ENCODE data around the gene HECW1.

Gene HECW1

DNA sequence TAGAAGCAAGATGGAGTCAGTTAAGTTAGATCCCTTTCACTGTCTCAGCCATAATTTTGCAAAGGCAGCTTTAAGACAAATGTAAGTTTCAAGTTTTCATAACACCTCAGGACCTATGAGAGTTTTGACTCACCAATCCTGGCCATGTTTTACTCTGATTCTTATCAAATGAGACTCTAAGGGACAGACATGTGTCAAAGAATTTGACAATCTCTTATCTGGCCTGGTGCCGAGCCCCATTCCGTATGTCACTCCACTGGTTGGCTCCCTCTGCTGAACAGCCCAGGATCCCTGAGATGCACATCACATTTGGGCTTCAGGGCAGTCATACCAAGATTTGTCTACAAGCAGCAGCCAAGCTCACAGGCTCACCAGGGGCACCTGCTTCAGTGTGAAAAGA is 282.9 kb downstream of the HECW1 start:
- TF ChIP-seq FOXM1 (IDR thresholded peaks at IDR 0.05; ENCODE audit: borderline replicate concordance, low read depth) = no peak
- no peak for TF ChIP-seq EP300 (IDR thresholded peaks at IDR 0.05; ENCODE audit: borderline replicate concordance)
- TF ChIP-seq CREB1 (IDR thresholded peaks at IDR 0.05; ENCODE audit: low read depth) = no peak
- TF ChIP-seq YY1 (IDR thresholded peaks at IDR 0.05; ENCODE audit: low read depth) = no peak

DNA sequence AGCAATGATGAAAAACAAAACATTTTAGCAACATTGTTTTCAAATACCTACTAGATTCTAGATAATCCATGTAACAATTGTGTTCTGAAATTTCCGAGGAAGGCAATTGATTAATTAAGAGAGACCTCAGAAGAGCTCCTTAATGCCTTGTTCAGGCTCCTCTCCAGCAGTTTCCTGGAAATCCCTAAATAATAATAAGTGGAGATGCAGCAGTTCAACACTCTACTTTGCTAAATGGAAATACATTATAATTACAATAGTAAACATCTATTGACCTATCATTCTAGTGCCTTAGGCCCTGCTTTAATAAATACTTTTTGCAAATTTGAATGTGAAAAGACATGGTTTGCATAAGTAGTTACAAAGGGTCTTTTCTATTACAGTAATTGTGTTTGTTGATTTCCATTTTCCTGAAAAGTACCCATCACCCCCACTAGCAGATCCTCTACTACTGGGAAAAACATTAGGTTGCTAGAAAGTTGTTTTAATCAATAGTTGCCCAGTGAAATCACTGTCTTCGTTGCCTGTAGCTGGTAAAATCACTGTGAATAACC is 283.8 kb downstream of the HECW1 start:
- TF ChIP-seq, protein P1, sequence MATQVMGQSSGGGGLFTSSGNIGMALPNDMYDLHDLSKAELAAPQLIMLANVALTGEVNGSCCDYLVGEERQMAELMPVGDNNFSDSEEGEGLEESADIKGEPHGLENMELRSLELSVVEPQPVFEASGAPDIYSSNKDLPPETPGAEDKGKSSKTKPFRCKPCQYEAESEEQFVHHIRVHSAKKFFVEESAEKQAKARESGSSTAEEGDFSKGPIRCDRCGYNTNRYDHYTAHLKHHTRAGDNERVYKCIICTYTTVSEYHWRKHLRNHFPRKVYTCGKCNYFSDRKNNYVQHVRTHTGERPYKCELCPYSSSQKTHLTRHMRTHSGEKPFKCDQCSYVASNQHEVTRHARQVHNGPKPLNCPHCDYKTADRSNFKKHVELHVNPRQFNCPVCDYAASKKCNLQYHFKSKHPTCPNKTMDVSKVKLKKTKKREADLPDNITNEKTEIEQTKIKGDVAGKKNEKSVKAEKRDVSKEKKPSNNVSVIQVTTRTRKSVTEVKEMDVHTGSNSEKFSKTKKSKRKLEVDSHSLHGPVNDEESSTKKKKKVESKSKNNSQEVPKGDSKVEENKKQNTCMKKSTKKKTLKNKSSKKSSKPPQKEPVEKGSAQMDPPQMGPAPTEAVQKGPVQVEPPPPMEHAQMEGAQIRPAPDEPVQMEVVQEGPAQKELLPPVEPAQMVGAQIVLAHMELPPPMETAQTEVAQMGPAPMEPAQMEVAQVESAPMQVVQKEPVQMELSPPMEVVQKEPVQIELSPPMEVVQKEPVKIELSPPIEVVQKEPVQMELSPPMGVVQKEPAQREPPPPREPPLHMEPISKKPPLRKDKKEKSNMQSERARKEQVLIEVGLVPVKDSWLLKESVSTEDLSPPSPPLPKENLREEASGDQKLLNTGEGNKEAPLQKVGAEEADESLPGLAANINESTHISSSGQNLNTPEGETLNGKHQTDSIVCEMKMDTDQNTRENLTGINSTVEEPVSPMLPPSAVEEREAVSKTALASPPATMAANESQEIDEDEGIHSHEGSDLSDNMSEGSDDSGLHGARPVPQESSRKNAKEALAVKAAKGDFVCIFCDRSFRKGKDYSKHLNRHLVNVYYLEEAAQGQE (IDR thresholded peaks at IDR 0.05; ENCODE audit: low read depth) = no peak
- no peak for TF ChIP-seq CEBPB (IDR thresholded peaks at IDR 0.05)
- TF ChIP-seq TEAD4 (IDR thresholded peaks at IDR 0.05) = no peak
- TF ChIP-seq RAD21 (IDR thresholded peaks at IDR 0.05; ENCODE audit: low read depth) = no peak
- TF ChIP-seq EP300 (IDR thresholded peaks at IDR 0.05; ENCODE audit: borderline replicate concordance) = no peak

DNA sequence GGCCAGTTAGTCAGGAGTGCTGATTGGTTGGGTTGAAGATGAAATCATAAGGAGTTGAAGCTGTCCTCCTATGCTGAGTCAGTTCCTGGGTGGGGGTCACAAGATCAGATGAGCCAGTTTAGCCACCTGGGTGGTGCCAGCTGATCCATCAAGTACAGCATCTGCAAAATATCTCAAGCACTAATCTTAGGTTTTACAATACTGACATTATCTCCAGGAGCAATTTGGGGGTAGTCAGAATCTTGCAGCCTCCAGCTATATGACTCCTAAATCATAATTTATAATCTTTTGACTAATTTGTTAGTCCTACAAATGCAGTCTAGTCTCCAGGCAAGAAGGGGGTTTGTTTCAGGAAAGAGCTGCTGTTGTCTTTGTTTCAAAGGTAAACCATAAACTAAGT is 286.4 kb downstream of the HECW1 start:
- no peak for TF ChIP-seq EP300 (IDR thresholded peaks at IDR 0.05; ENCODE audit: borderline replicate concordance)
- TF ChIP-seq CEBPB (IDR thresholded peaks at IDR 0.05) = no peak
- TF ChIP-seq TEAD4 (IDR thresholded peaks at IDR 0.05) = no peak
- TF ChIP-seq, protein P1 (IDR thresholded peaks at IDR 0.05; ENCODE audit: low read depth) = no peak
- TF ChIP-seq RAD21 (IDR thresholded peaks at IDR 0.05; ENCODE audit: low read depth) = no peak
- no peak for TF ChIP-seq YY1 (IDR thresholded peaks at IDR 0.05; ENCODE audit: low read depth)
- no peak for TF ChIP-seq TAF1 (IDR thresholded peaks at IDR 0.05; ENCODE audit: low read depth)
- no peak for TF ChIP-seq CREB1 (IDR thresholded peaks at IDR 0.05; ENCODE audit: low read depth)

DNA sequence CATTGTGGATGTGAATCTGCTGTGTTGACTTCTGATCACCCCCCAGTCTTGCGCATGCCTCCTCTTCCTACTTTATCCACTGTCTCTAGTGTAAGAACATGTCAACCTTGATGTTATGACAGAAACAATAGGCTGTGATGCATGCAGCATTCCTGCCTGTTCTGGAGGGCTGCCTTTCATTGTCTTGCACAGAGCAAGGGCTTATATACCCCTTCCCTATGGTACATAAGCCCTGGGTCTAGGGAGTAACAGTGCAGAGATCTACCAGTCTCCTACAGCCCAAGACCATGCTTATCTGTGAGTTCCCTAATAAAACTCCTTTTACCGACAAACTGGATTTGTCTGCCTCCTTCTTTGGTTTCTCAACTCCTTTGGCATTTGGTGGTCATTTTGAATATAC is 293.5 kb downstream of the HECW1 start:
- TF ChIP-seq, protein P1 (IDR thresholded peaks at IDR 0.05; ENCODE audit: low read depth) = no peak
- TF ChIP-seq TAF1 (IDR thresholded peaks at IDR 0.05; ENCODE audit: low read depth) (no peak), TEAD4 (IDR thresholded peaks at IDR 0.05) (no peak), RAD21 (IDR thresholded peaks at IDR 0.05; ENCODE audit: low read depth) (no peak), EP300 (IDR thresholded peaks at IDR 0.05; ENCODE audit: borderline replicate concordance) (no peak), ZBTB7A (IDR thresholded peaks at IDR 0.05; ENCODE audit: low read depth) (no peak), TCF12 (IDR thresholded peaks at IDR 0.05; ENCODE audit: low read depth) (no peak)
- TF ChIP-seq, protein P2, sequence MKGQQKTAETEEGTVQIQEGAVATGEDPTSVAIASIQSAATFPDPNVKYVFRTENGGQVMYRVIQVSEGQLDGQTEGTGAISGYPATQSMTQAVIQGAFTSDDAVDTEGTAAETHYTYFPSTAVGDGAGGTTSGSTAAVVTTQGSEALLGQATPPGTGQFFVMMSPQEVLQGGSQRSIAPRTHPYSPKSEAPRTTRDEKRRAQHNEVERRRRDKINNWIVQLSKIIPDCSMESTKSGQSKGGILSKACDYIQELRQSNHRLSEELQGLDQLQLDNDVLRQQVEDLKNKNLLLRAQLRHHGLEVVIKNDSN (IDR thresholded peaks at IDR 0.05) = no peak

DNA sequence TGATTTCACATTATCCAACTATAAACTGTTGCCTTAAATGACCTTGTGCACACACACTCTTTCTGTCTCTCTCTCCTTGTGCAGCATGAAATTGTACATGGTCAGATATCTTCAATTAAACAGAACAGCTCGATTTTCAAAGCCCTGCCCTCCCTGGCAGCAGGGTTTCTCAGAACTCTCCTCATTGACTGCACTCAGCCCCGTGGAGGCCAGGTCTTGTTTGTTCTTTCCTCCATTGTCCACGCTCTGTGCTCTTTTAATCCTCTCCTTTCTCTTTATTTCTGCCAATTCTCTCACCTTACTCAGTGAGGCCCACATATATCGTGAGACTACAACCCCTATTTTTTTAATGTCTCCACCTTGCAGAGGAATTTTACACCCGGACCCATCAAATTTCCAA is 294.5 kb downstream of the HECW1 start:
- TF ChIP-seq NFIC (IDR thresholded peaks at IDR 0.05) (no peak), TAF1 (IDR thresholded peaks at IDR 0.05; ENCODE audit: low read depth) (no peak), ZBTB7A (IDR thresholded peaks at IDR 0.05; ENCODE audit: low read depth) (no peak)

DNA sequence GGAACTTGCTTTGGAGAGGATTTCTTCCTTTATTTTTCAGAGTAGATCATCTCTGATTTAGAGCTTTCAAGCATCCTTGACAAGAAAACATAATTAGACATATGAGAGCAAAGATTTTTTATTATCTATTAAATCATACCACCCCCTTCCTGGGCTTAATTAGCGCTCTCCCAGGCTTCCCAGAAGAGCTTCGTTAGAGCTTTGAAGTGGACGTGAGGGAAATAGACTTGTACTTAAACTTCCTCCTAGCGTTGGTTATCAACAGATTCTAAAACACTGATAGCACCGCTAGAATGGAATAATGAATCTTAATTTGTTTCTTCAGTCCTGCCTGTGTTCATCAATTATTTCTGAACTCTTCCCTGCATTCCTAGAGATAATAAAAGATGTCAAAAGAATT is 296.5 kb downstream of the HECW1 start:
- TF ChIP-seq, protein P1 (IDR thresholded peaks at IDR 0.05; ENCODE audit: low read depth) = no peak
- no peak for TF ChIP-seq CREB1 (IDR thresholded peaks at IDR 0.05; ENCODE audit: low read depth)
- TF ChIP-seq FOXM1 (IDR thresholded peaks at IDR 0.05; ENCODE audit: borderline replicate concordance, low read depth) = no peak
- TF ChIP-seq, protein P3, sequence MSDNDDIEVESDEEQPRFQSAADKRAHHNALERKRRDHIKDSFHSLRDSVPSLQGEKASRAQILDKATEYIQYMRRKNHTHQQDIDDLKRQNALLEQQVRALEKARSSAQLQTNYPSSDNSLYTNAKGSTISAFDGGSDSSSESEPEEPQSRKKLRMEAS (IDR thresholded peaks at IDR 0.05) = no peak
- no peak for TF ChIP-seq EP300 (IDR thresholded peaks at IDR 0.05; ENCODE audit: borderline replicate concordance)
- TF ChIP-seq TEAD4 (IDR thresholded peaks at IDR 0.05) = no peak
- no peak for TF ChIP-seq YY1 (IDR thresholded peaks at IDR 0.05; ENCODE audit: low read depth)
- TF ChIP-seq EGR1 (IDR thresholded peaks at IDR 0.05) = no peak
- TF ChIP-seq, protein P2 (IDR thresholded peaks at IDR 0.05) = no peak
- TF ChIP-seq TCF12 (IDR thresholded peaks at IDR 0.05; ENCODE audit: low read depth) = no peak
- no peak for TF ChIP-seq TAF1 (IDR thresholded peaks at IDR 0.05; ENCODE audit: low read depth)
- TF ChIP-seq NFIC (IDR thresholded peaks at IDR 0.05) = no peak
- no peak for TF ChIP-seq RAD21 (IDR thresholded peaks at IDR 0.05; ENCODE audit: low read depth)
- TF ChIP-seq ZBTB7A (IDR thresholded peaks at IDR 0.05; ENCODE audit: low read depth) = no peak
